Measurements from ENCODE around the gene TFB1M. TPM values are rescaled to one million over a fixed set of nuclear protein-coding genes. Genes with fewer than 3 reads are reported as not detected.

Gene TFB1M
- 14.3 and 29.0 TPM in 2 replicates for total RNA-seq

GRCh38 chr6:155314092-155314772 lies at the start of gene TFB1M:
Gene TFB1M (minus strand): TSS chr6:155314484. CDS start chr6:155314428, 56 bp downstream.

GRCh38 chr6:155263373-155264063 lies 50.8 kb downstream of the TFB1M start, which contains the start of gene CLDN20:
Gene CLDN20 (plus strand): TSS chr6:155264013. CDS start chr6:155275720, 11,707 bp downstream.

Other genes starting within 250 kb of the TFB1M start
- 0.30 TPM in 1 of 2 replicates, not detected in the other for gene CLDN20, start 50.5 kb downstream of the TFB1M start, total RNA-seq
- not detected in 2 replicates for gene NOX3, start 141.4 kb upstream of the TFB1M start, total RNA-seq